Left lung (tissue), 10 donors: ENCODE data around the gene DAAM1. TPM values are rescaled to one million over a fixed set of nuclear protein-coding genes. Genes with fewer than 3 reads are reported as not detected.

Experiments used
- ATAC-seq: fragments of 200-7000 bp; cut with Tn5 transposase; one replicate; pipeline ENCODE4 v1.9.1; 2020; ENCODE audit warnings: moderate library complexity
- DNase-seq, 4 donors: peaks; one replicate each; pipeline ENCODE4 v3.0.0-alpha.2; 2013 to 2020
- H3K27ac ChIP-seq, 2 donors: fragments of 200-600 bp; sonication (generic) in 1 of 2; one replicate each; pipeline versions ENCODE4 v1.5.0 to v1.8.0; 2020 to 2021
- H3K27me3 ChIP-seq, 2 donors: fragments of 200-600 bp; sonication (generic) in 1 of 2; one replicate each; pipeline versions ENCODE4 v1.5.0 to v1.8.0; 2020 to 2021
- H3K36me3 ChIP-seq, 2 donors: fragments of 200-600 bp; sonication (generic) in 1 of 2; one replicate each; pipeline versions ENCODE4 v1.5.0 to v1.8.0; 2020 to 2021
- H3K4me1 ChIP-seq, 2 donors: fragments of 200-600 bp; one replicate each; pipeline ENCODE4 v1.8.0; 2021
- H3K4me3 ChIP-seq, 2 donors: fragments of 200-600 bp; sonication (generic) in 1 of 2; one replicate each; pipeline versions ENCODE4 v1.5.0 to v1.8.0; 2020 to 2021; ENCODE audit warnings: mild to moderate bottlenecking in 1 of 2
- H3K9me3 ChIP-seq, 2 donors: fragments of 200-600 bp; sonication (generic) in 1 of 2; one replicate each; pipeline versions ENCODE4 v1.5.0 to v1.8.0; 2020 to 2021
- intact Hi-C, 2 donors: fragments of 100-400 bp; cut with DNase I; formaldehyde crosslinking; loops; one replicate each; pipeline versions ENCODE4 v1.11.2 to v1.14.2; 2022
- polyA plus RNA-seq, 6 donors: library from polyadenylated mRNA; unstranded; fragments of 120-200 nt; gene quantifications; one replicate each; pipeline ENCODE4 v1.2.1, GENCODE V29; 2013; ENCODE audit not compliant: insufficient read length in 6 of 6
- total RNA-seq, 2 donors: library from RNA; stranded (reverse); fragmentation: NEBNext Ultra II Directional; extraction: Animal tissue kit (Norgen Biotek cat#: 25700); gene quantifications; one replicate each; pipeline ENCODE4 v1.2.1, GENCODE V29; 2021
- TF ChIP-seq, protein P1 (sequence below), 2 donors: fragments of 200-600 bp; sonication (generic) in 1 of 2; IDR thresholded peaks; one replicate each; pipeline versions ENCODE4 v1.5.0 to v1.8.0; 2021; ENCODE audit warnings: antibody characterized with exemption in 2 of 2
- donor health status: DM: no; HTN: yes; CAD: no.
- donor health status: DM: no; HTN: no; CAD: no.

The DAAM1 gene
- total and polyA plus RNA-seq, 8 donors, result 47.5 to 68.4 (median 51.0) TPM

DNA sequence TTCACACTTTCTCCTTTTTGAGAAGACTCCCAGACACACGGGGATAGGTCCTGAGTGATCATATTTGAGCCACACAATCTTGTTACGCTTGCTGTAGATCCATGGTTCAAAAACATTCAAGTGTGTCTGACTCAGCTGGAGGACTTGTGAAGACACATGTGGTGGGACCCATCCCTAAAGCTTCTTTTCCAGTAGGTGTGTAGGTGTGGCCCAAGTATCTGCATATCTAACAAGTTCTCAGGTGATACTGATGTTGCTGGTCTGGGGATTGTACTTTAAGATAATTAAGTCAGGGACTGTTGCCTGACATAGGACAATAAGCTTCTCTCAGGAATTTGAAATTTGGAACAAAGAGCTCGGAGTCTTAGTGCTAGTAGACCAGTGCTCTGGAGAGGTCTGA, 4.1 kb upstream of the DAAM1 start:
- ATAC-seq (no peak), DNase-seq (no peak)
- Histone ChIP-seq H3K36me3 (no peaks in the 10 kb centered on the region), H3K9me3 (no peaks in the 10 kb centered on the region), H3K4me1 (no peaks in the 10 kb centered on the region), H3K27ac (no peak overlapping the region), H3K27me3 (no peaks in the 10 kb centered on the region), H3K4me3 (no peak overlapping the region)
- intact Hi-C loops, result no loop called here
- TF ChIP-seq, protein P1, sequence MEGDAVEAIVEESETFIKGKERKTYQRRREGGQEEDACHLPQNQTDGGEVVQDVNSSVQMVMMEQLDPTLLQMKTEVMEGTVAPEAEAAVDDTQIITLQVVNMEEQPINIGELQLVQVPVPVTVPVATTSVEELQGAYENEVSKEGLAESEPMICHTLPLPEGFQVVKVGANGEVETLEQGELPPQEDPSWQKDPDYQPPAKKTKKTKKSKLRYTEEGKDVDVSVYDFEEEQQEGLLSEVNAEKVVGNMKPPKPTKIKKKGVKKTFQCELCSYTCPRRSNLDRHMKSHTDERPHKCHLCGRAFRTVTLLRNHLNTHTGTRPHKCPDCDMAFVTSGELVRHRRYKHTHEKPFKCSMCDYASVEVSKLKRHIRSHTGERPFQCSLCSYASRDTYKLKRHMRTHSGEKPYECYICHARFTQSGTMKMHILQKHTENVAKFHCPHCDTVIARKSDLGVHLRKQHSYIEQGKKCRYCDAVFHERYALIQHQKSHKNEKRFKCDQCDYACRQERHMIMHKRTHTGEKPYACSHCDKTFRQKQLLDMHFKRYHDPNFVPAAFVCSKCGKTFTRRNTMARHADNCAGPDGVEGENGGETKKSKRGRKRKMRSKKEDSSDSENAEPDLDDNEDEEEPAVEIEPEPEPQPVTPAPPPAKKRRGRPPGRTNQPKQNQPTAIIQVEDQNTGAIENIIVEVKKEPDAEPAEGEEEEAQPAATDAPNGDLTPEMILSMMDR (IDR thresholded peaks at IDR 0.05), result no peak

DNA sequence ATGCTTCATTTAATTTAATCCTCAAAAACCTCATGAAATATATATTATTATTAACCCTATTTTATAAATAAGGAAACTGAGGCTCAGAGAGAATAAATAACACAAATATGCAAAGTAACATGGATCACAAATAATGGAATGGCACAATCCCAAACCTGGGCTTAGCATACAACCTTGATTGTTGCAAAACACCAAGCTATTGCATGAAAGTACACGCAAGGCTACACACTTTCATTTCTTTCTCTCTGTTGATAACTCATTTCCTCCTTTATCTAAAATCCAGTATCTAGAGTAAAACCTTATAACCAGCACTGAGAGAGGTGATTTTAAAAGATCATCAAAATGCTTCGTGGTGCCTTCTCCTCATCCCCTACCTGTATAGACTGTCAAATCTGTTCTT, 2.8 kb upstream of the DAAM1 start:
- H3K27me3 ChIP-seq, result no peaks in the 10 kb centered on the region
- DNase-seq (no peak), ATAC-seq (no peak)
- intact Hi-C loops, result no loop called here
- no peak overlapping the region for H3K27ac ChIP-seq
- peaks cover 0 to 8% of the 10 kb centered on the region in 2 donors for H3K4me1 ChIP-seq
- no peaks in the 10 kb centered on the region for H3K36me3 ChIP-seq
- no peaks in the 10 kb centered on the region for H3K9me3 ChIP-seq
- H3K4me3 ChIP-seq, result no peak overlapping the region
- TF ChIP-seq, protein P1 (IDR thresholded peaks at IDR 0.05), result no peak

DNA sequence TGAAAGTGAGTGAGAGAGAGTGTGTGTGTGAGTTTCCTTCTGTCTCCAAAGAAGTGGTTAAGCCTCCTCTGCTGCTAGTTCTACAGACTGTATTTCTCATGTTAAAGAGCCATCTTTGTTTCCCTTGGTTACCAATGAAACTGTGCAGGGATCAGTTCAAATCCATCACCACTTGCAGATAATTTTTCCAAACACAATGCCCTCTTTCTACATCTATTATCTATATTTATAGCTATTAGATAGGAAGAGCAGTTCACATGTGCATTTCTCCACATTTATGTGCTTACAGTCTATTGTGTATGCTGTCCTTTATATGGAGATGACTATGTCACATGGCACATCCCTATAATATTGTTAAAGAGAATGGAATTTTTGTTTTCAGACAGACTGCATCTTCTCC, 2.2 kb upstream of the DAAM1 start:
- Histone ChIP-seq H3K36me3 (no peaks in the 10 kb centered on the region), H3K4me3 (no peak overlapping the region), H3K4me1 (peaks cover 0 to 15% of the 10 kb centered on the region in 2 donors), H3K27me3 (no peaks in the 10 kb centered on the region), H3K9me3 (no peaks in the 10 kb centered on the region), H3K27ac (no peak overlapping the region)
- ATAC-seq (no peak), DNase-seq (no peak)
- intact Hi-C loops, result no loop called here
- TF ChIP-seq, protein P1 (IDR thresholded peaks at IDR 0.05), result no peak

DNA sequence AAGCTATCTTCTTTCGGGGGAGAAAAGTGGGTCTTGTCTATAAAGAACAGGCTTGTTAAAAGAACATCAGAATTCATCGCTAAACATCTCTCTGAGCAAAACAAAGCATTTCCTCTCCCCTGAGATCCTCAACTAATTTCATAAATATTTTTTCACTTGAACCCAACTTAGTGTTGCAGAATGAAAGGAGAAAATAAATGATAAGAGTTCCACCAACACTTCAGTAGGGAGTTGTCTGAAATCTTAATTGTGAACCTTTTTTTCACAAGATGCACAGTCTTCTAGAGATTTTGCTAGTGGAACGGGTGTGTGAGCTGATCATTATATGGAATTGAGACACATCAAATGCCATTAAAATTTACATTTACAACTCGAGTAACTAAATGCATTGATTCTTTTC, 1.3 kb upstream of the DAAM1 start:
- ATAC-seq (no peak), DNase-seq (no peak)
- Histone ChIP-seq H3K4me3 (no peak overlapping the region), H3K27me3 (no peaks in the 10 kb centered on the region), H3K4me1 (peaks cover 0 to 18% of the 10 kb centered on the region in 2 donors), H3K27ac (no peak overlapping the region), H3K9me3 (no peaks in the 10 kb centered on the region), H3K36me3 (no peaks in the 10 kb centered on the region)
- intact Hi-C loops, result no loop called here
- TF ChIP-seq, protein P1 (IDR thresholded peaks at IDR 0.05), result no peak

DNA sequence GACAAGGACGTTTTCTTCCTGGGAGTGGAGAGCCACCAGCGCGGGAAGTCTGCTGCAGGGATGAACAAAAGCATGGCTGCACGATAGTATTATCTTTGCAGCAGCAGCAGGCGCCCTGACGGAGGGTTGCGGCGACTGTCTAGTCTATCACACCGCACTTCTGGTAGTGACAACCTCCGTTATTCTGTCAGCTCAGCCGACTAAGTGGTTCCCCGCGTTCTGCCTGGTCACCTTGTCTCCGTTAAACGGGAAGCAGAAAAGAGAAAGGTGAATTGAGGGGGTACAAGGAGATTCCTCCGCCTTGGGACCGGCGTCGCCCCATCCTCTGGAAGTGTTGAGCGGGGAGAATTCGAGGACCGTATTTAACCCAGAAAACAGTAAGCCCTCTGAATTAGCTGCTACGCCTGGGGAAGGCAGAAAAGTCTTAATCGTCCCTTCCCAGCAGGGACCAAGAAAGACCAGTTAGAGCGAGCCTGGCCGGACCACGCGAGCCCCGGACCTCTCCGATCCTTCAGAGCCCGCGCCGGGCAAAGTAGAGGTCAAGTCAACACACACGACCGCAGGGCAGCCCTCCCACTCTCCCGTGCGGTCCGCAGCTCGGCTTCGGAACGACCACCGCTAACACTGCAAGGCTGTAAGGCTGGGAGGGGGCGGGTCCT, 536 bp upstream of the DAAM1 start:
- Histone ChIP-seq H3K36me3 (no peaks in the 10 kb centered on the region), H3K27me3 (no peaks in the 10 kb centered on the region), H3K4me3 (peak overlapping the region; percentile 60 to 75), H3K9me3 (no peaks in the 10 kb centered on the region), H3K27ac (peak overlapping the region; percentile 91 to 97), H3K4me1 (peaks cover 0 to 23% of the 10 kb centered on the region in 2 donors)
- ATAC-seq, result peak; percentile 25
- peak in 2 of 4 donors; percentile 38 to 75 for DNase-seq
- TF ChIP-seq, protein P1 (IDR thresholded peaks at IDR 0.05), result no peak
- intact Hi-C loops, result no loop called here
